T-helper 1 cell treated with Interleukin-12 subunit alpha and Interleukin-12 subunit beta and Interleukin-4 antibody, amounts not matched to agents 30 μg/mL and 1 μg/mL, for 36 hours (primary cell): Measurements from ENCODE around the gene ITPRIP.

Experiments
- H3K27ac Mint-ChIP-seq: one replicate; pipeline ENCODE4 v1.8.0; 2021; ENCODE audit warnings: mild to moderate bottlenecking, mixed read lengths
- H3K27me3 Mint-ChIP-seq: one replicate; pipeline ENCODE4 v1.8.0; 2021; ENCODE audit warnings: low read depth, mixed read lengths
- H3K36me3 Mint-ChIP-seq: one replicate; pipeline ENCODE4 v1.8.0; 2021; ENCODE audit warnings: low read depth, mixed read lengths
- H3K4me1 Mint-ChIP-seq: one replicate; pipeline ENCODE4 v1.8.0; 2021; ENCODE audit warnings: low read depth, mixed read lengths
- H3K4me3 Mint-ChIP-seq: one replicate; pipeline ENCODE4 v1.8.0; 2021; ENCODE audit warnings: mild to moderate bottlenecking, moderate library complexity, mixed read lengths
- H3K9me3 Mint-ChIP-seq: one replicate; pipeline ENCODE4 v1.8.0; 2021; ENCODE audit warnings: mixed read lengths

The ITPRIP gene

GRCh38 chr10:104337985-104338735, at the start of gene ITPRIP:
ITPRIP (minus strand) TSS chr10:104338465; CDS start chr10:104316051, 22,414 bp downstream.
- H3K4me3 Mint-ChIP-seq = peak within 1 kb of the TSS; percentile 96
- H3K27ac Mint-ChIP-seq = peak within 1 kb of the TSS; percentile 97
- H3K4me1 Mint-ChIP-seq = peaks cover 44% of the 10 kb centered on the region

GRCh38 chr10:104387130-104387888, 49.0 kb upstream of the ITPRIP start:
- H3K4me1 Mint-ChIP-seq = peaks cover 10% of the 10 kb centered on the region
- H3K4me3 Mint-ChIP-seq = no peak overlapping the region

More at GRCh38 chr10:104337985-104338735, at the start of gene ITPRIP:
- Mint-ChIP-seq H3K9me3 (no peaks in the 10 kb centered on the region), H3K27me3 (peaks cover 4% of the 10 kb centered on the region), H3K36me3 (peaks cover 3% of the 10 kb centered on the region)

GRCh38 chr10:104380336-104380735, 42.1 kb upstream of the ITPRIP start:
- no peak overlapping the region for H3K4me3 Mint-ChIP-seq
- no peak overlapping the region for H3K27ac Mint-ChIP-seq
- no peaks in the 10 kb centered on the region for H3K36me3 Mint-ChIP-seq
- peaks cover 2% of the 10 kb centered on the region for H3K4me1 Mint-ChIP-seq
- peaks cover 42% of the 10 kb centered on the region for H3K27me3 Mint-ChIP-seq
- no peaks in the 10 kb centered on the region for H3K9me3 Mint-ChIP-seq

More at GRCh38 chr10:104387130-104387888, 49.0 kb upstream of the ITPRIP start:
- peaks cover 33% of the 10 kb centered on the region for H3K27me3 Mint-ChIP-seq
- no peak overlapping the region for H3K27ac Mint-ChIP-seq
- no peaks in the 10 kb centered on the region for H3K9me3 Mint-ChIP-seq
- no peaks in the 10 kb centered on the region for H3K36me3 Mint-ChIP-seq

GRCh38 chr10:104376784-104377300, 38.6 kb upstream of the ITPRIP start:
- H3K27me3 Mint-ChIP-seq = peaks cover 50% of the 10 kb centered on the region
- no peak overlapping the region for H3K27ac Mint-ChIP-seq
- H3K9me3 Mint-ChIP-seq = no peaks in the 10 kb centered on the region
- H3K4me3 Mint-ChIP-seq = no peak overlapping the region
- H3K36me3 Mint-ChIP-seq = no peaks in the 10 kb centered on the region
- H3K4me1 Mint-ChIP-seq = no peaks in the 10 kb centered on the region

- H3K4me3 Mint-ChIP-seq = no peak overlapping the region
- H3K27me3 Mint-ChIP-seq = peaks cover 46% of the 10 kb centered on the region
- H3K9me3 Mint-ChIP-seq = peaks cover 4% of the 10 kb centered on the region
- no peaks in the 10 kb centered on the region for H3K4me1 Mint-ChIP-seq
- peaks cover 2% of the 10 kb centered on the region for H3K36me3 Mint-ChIP-seq
- H3K27ac Mint-ChIP-seq = no peak overlapping the region
Observed at GRCh38 chr10:104374591-104374990, 36.3 kb upstream of the ITPRIP start.

- peaks cover 4% of the 10 kb centered on the region for H3K9me3 Mint-ChIP-seq
- H3K36me3 Mint-ChIP-seq = peaks cover 2% of the 10 kb centered on the region
- H3K4me3 Mint-ChIP-seq = no peak overlapping the region
- no peak overlapping the region for H3K27ac Mint-ChIP-seq
- H3K4me1 Mint-ChIP-seq = no peaks in the 10 kb centered on the region
- H3K27me3 Mint-ChIP-seq = peaks cover 43% of the 10 kb centered on the region
Observed at GRCh38 chr10:104371753-104372152, 33.5 kb upstream of the ITPRIP start.

- Mint-ChIP-seq H3K9me3 (peaks cover 4% of the 10 kb centered on the region), H3K27ac (no peak overlapping the region), H3K36me3 (peaks cover 2% of the 10 kb centered on the region), H3K4me1 (no peaks in the 10 kb centered on the region), H3K4me3 (no peak overlapping the region), H3K27me3 (peaks cover 37% of the 10 kb centered on the region)
Observed at GRCh38 chr10:104368381-104368780, 30.1 kb upstream of the ITPRIP start.

GRCh38 chr10:104367904-104368303, 29.6 kb upstream of the ITPRIP start:
- Mint-ChIP-seq H3K4me1 (no peaks in the 10 kb centered on the region), H3K9me3 (peaks cover 4% of the 10 kb centered on the region), H3K36me3 (peaks cover 2% of the 10 kb centered on the region), H3K27me3 (peaks cover 39% of the 10 kb centered on the region), H3K4me3 (no peak overlapping the region), H3K27ac (no peak overlapping the region)

- H3K27ac Mint-ChIP-seq = no peak overlapping the region
- peaks cover 5% of the 10 kb centered on the region for H3K4me1 Mint-ChIP-seq
- peaks cover 24% of the 10 kb centered on the region for H3K27me3 Mint-ChIP-seq
- no peak overlapping the region for H3K4me3 Mint-ChIP-seq
- H3K9me3 Mint-ChIP-seq = peaks cover 3% of the 10 kb centered on the region
- no peaks in the 10 kb centered on the region for H3K36me3 Mint-ChIP-seq
Observed at GRCh38 chr10:104359811-104360210, 21.5 kb upstream of the ITPRIP start.

GRCh38 chr10:104353325-104354048, 15.2 kb upstream of the ITPRIP start, which contains the start of gene CFAP58:
CFAP58 (plus strand) TSS chr10:104353833; CDS start chr10:104353898, 65 bp downstream.
- Mint-ChIP-seq H3K4me1 (peaks cover 20% of the 10 kb centered on the region), H3K27ac (peak within 1 kb of the TSS; percentile 37), H3K36me3 (no peaks in the 10 kb centered on the region), H3K27me3 (no peaks in the 10 kb centered on the region), H3K4me3 (no peak within 1 kb of the TSS), H3K9me3 (no peaks in the 10 kb centered on the region)

- Mint-ChIP-seq H3K27me3 (no peaks in the 10 kb centered on the region), H3K4me1 (peaks cover 20% of the 10 kb centered on the region), H3K27ac (peak overlapping the region; percentile 81), H3K36me3 (no peaks in the 10 kb centered on the region), H3K4me3 (no peak overlapping the region), H3K9me3 (no peaks in the 10 kb centered on the region)
Observed at GRCh38 chr10:104351919-104352318, 13.7 kb upstream of the ITPRIP start.

- H3K4me1 Mint-ChIP-seq = peaks cover 22% of the 10 kb centered on the region
- H3K27ac Mint-ChIP-seq = peak overlapping the region; percentile 81
- H3K9me3 Mint-ChIP-seq = no peaks in the 10 kb centered on the region
- no peaks in the 10 kb centered on the region for H3K27me3 Mint-ChIP-seq
- no peaks in the 10 kb centered on the region for H3K36me3 Mint-ChIP-seq
- H3K4me3 Mint-ChIP-seq = peak overlapping the region; percentile 48
Observed at GRCh38 chr10:104351061-104351702, 12.9 kb upstream of the ITPRIP start.

GRCh38 chr10:104350127-104350635, 11.9 kb upstream of the ITPRIP start:
- Mint-ChIP-seq H3K36me3 (peaks cover 5% of the 10 kb centered on the region), H3K9me3 (peaks cover 8% of the 10 kb centered on the region), H3K4me1 (peaks cover 31% of the 10 kb centered on the region), H3K27ac (no peak overlapping the region), H3K4me3 (no peak overlapping the region), H3K27me3 (no peaks in the 10 kb centered on the region)
